Right forelimb (tissue), 1 donor: ENCODE data around the gene VSIG2.

Source experiments
- DNase-seq: peaks from one replicate; pipeline ENCODE4 v3.0.0-alpha.2; 2018

Gene VSIG2

GRCh38 chr11:124763156-124763947, 11.3 kb upstream of the VSIG2 start:
- DNase-seq = peak; percentile 89

- DNase-seq = no peak
These were observed 10.6 kb upstream of the VSIG2 start for GRCh38 chr11:124762624-124763155.

GRCh38 chr11:124762105-124762623, 10.1 kb upstream of the VSIG2 start, which contains the start of gene ESAM:
Gene ESAM (minus strand): TSS chr11:124762290. CDS start chr11:124762154, 136 bp downstream.
- no peak for DNase-seq

GRCh38 chr11:124761301-124762104, 9.4 kb upstream of the VSIG2 start:
- no peak for DNase-seq

GRCh38 chr11:124760806-124761205, 8.8 kb upstream of the VSIG2 start:
- no peak for DNase-seq

- DNase-seq = no peak
These were observed 8.2 kb upstream of the VSIG2 start for GRCh38 chr11:124760205-124760652.

GRCh38 chr11:124759266-124760204, 7.5 kb upstream of the VSIG2 start:
- DNase-seq = no peak

GRCh38 chr11:124758355-124759265, 6.6 kb upstream of the VSIG2 start:
- no peak for DNase-seq

GRCh38 chr11:124757320-124757719, 5.3 kb upstream of the VSIG2 start:
- no peak for DNase-seq

- DNase-seq = no peak
These were observed 4.7 kb upstream of the VSIG2 start for GRCh38 chr11:124756753-124757227.

GRCh38 chr11:124756033-124756752, 4.1 kb upstream of the VSIG2 start:
- no peak for DNase-seq

- no peak for DNase-seq
These were observed 2.7 kb upstream of the VSIG2 start for GRCh38 chr11:124754710-124755109.

GRCh38 chr11:124754309-124754708, 2.3 kb upstream of the VSIG2 start:
- no peak for DNase-seq

GRCh38 chr11:124753624-124754023, 1.6 kb upstream of the VSIG2 start:
- no peak for DNase-seq

GRCh38 chr11:124753205-124753604, 1.1 kb upstream of the VSIG2 start:
- DNase-seq = no peak

GRCh38 chr11:124752471-124753102, 532 bp upstream of the VSIG2 start:
- DNase-seq = no peak

GRCh38 chr11:124751391-124751740, 689 bp downstream of the VSIG2 start:
- no peak for DNase-seq

GRCh38 chr11:124749912-124750311, 2.1 kb downstream of the VSIG2 start:
- DNase-seq = no peak

GRCh38 chr11:124748481-124749343, 3.3 kb downstream of the VSIG2 start:
- no peak for DNase-seq
